Breast epithelium (tissue), 4 donors: ENCODE measurements around the gene CD44. TPM values are rescaled to one million over a fixed set of nuclear protein-coding genes. Genes with fewer than 3 reads are reported as not detected.

Experiments used
- DNase-seq, 2 donors: peaks; one replicate each; pipeline ENCODE4 v3.0.0-alpha.2; 2019; ENCODE audit warnings: low spot score in 2 of 2
- H3K27ac ChIP-seq, 2 donors: fragments of 200-600 bp; sonication (generic) in 1 of 2; one replicate each; pipeline ENCODE4 v1.5.1; 2016 to 2019; ENCODE audit warnings: mild to moderate bottlenecking in 1 of 2
- H3K27me3 ChIP-seq, 2 donors: fragments of 200-600 bp; sonication (generic) in 1 of 2; one replicate each; pipeline versions ENCODE4 v1.5.1 to v1.6.0; 2017 to 2019; ENCODE audit warnings: control low read depth in 1 of 2, mild to moderate bottlenecking in 1 of 2
- H3K36me3 ChIP-seq: fragments of 200-600 bp; one replicate; pipeline ENCODE4 v1.5.1; 2019
- H3K4me1 ChIP-seq, 2 donors: fragments of 200-600 bp; sonication (generic); one replicate each; pipeline ENCODE4 v1.5.1; 2016 to 2019; ENCODE audit warnings: control low read depth in 1 of 2
- H3K4me3 ChIP-seq, 3 donors: fragments of 200-600 bp; sonication (generic); 1 replicate in 2 of 3; 2 replicates in 1 of 3; pipeline ENCODE4 v1.5.1; 2016 to 2019; ENCODE audit warnings: mild to moderate bottlenecking in 3 of 3, moderate library complexity in 2 of 3
- H3K9me3 ChIP-seq, 2 donors: fragments of 200-600 bp; sonication (generic) in 1 of 2; one replicate each; pipeline ENCODE4 v1.5.1; 2016 to 2019; ENCODE audit warnings: control low read depth in 1 of 2
- POLR2A ChIP-seq: fragments of 450-650 bp; IDR thresholded peaks from one replicate; pipeline ENCODE4 v1.6.1; 2016; ENCODE audit warnings: antibody characterized with exemption, mild to moderate bottlenecking, moderate library complexity
- POLR2AphosphoS5 ChIP-seq, 3 donors: sonication (generic); formaldehyde crosslinking; IDR thresholded peaks; one replicate each; pipeline ENCODE4 v1.6.1; 2017; ENCODE audit warnings: antibody characterized with exemption in 3 of 3
- intact Hi-C: fragments of 100-400 bp; cut with DNase I; formaldehyde crosslinking; loops from one replicate; pipeline ENCODE4 v1.15.1; 2023; ENCODE audit warnings: low total_unique reads
- total RNA-seq, 3 donors: library from RNA; depleted of rRNA; stranded (reverse); fragments of >200 nt; gene quantifications; one replicate each; pipeline ENCODE4 v1.1.0, GENCODE V29; 2016
- TF ChIP-seq, protein P1 (sequence below), 3 donors: fragments of 450-650 bp; IDR thresholded peaks; one replicate each; pipeline ENCODE4 v1.5.1; 2016 to 2017; ENCODE audit warnings: antibody characterized with exemption in 3 of 3, mild to moderate bottlenecking in 3 of 3, moderate library complexity in 3 of 3

CD44 gene
- total RNA-seq, 3 donors from 2014 or later, result 255 to 348 (median 269) TPM

- no peak for DNase-seq
- intact Hi-C loops, result no loop called here
- H3K27me3 ChIP-seq, result no peaks in the 10 kb centered on the region
- no peaks in the 10 kb centered on the region for H3K4me1 ChIP-seq
- H3K27ac ChIP-seq, result peak overlapping the region; percentile 34 to 83
- no peaks in the 10 kb centered on the region for H3K36me3 ChIP-seq
- H3K4me3 ChIP-seq, result peak overlapping the region in 1 of 3 donors; percentile 0
- TF ChIP-seq POLR2A (no peak), POLR2AphosphoS5 (IDR thresholded peaks at IDR 0.05) (no peak)
- TF ChIP-seq, protein P1, sequence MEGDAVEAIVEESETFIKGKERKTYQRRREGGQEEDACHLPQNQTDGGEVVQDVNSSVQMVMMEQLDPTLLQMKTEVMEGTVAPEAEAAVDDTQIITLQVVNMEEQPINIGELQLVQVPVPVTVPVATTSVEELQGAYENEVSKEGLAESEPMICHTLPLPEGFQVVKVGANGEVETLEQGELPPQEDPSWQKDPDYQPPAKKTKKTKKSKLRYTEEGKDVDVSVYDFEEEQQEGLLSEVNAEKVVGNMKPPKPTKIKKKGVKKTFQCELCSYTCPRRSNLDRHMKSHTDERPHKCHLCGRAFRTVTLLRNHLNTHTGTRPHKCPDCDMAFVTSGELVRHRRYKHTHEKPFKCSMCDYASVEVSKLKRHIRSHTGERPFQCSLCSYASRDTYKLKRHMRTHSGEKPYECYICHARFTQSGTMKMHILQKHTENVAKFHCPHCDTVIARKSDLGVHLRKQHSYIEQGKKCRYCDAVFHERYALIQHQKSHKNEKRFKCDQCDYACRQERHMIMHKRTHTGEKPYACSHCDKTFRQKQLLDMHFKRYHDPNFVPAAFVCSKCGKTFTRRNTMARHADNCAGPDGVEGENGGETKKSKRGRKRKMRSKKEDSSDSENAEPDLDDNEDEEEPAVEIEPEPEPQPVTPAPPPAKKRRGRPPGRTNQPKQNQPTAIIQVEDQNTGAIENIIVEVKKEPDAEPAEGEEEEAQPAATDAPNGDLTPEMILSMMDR (IDR thresholded peaks at IDR 0.05), result no peak
- H3K9me3 ChIP-seq, result no peaks in the 10 kb centered on the region
These were observed 19.1 kb downstream of the CD44 start for GRCh38 chr11:35157814-35158700.

GRCh38 chr11:35158701-35159510 is 19.9 kb downstream of the CD44 start:
- Histone ChIP-seq H3K27me3 (no peaks in the 10 kb centered on the region), H3K27ac (peak overlapping the region; percentile 34 to 83), H3K9me3 (no peaks in the 10 kb centered on the region), H3K4me1 (no peaks in the 10 kb centered on the region), H3K4me3 (peak overlapping the region in 1 of 3 donors; percentile 0), H3K36me3 (no peaks in the 10 kb centered on the region)
- DNase-seq, result peak in 1 of 2 donors; percentile 68
- TF ChIP-seq POLR2AphosphoS5 (IDR thresholded peaks at IDR 0.05), result peak; percentile 66 to 97 (median 74)
- no peak for TF ChIP-seq POLR2A
- intact Hi-C loops, result no loop called here

GRCh38 chr11:35160246-35160824 is 21.4 kb downstream of the CD44 start:
- intact Hi-C loops, result no loop called here
- H3K9me3 ChIP-seq, result no peaks in the 10 kb centered on the region
- peak overlapping the region; percentile 6 to 83 for H3K27ac ChIP-seq
- no peaks in the 10 kb centered on the region for H3K4me1 ChIP-seq
- no peak overlapping the region for H3K4me3 ChIP-seq
- TF ChIP-seq, protein P1 (IDR thresholded peaks at IDR 0.05), result no peak
- no peak for TF ChIP-seq POLR2A
- no peak for TF ChIP-seq POLR2AphosphoS5 (IDR thresholded peaks at IDR 0.05)
- no peaks in the 10 kb centered on the region for H3K36me3 ChIP-seq
- no peaks in the 10 kb centered on the region for H3K27me3 ChIP-seq
- no peak for DNase-seq

- H3K36me3 ChIP-seq, result no peaks in the 10 kb centered on the region
- DNase-seq, result no peak
- intact Hi-C loops, result no loop called here
- H3K27me3 ChIP-seq, result no peaks in the 10 kb centered on the region
- H3K4me1 ChIP-seq, result peaks cover 0 to under 1% of the 10 kb centered on the region in 2 donors
- no peak overlapping the region for H3K4me3 ChIP-seq
- H3K27ac ChIP-seq, result peak overlapping the region in 1 of 2 donors; percentile 83
- TF ChIP-seq POLR2A (no peak), POLR2AphosphoS5 (IDR thresholded peaks at IDR 0.05) (no peak)
- TF ChIP-seq, protein P1 (IDR thresholded peaks at IDR 0.05), result no peak
- H3K9me3 ChIP-seq, result no peaks in the 10 kb centered on the region
These were observed 22.1 kb downstream of the CD44 start for GRCh38 chr11:35160902-35161597.

GRCh38 chr11:35162745-35163144 is 23.8 kb downstream of the CD44 start:
- Histone ChIP-seq H3K4me1 (peaks cover 13% of the 10 kb centered on the region in 2 donors), H3K9me3 (no peaks in the 10 kb centered on the region), H3K27me3 (no peaks in the 10 kb centered on the region), H3K4me3 (no peak overlapping the region), H3K27ac (peak overlapping the region; percentile 5 to 41), H3K36me3 (no peaks in the 10 kb centered on the region)
- TF ChIP-seq POLR2AphosphoS5 (IDR thresholded peaks at IDR 0.05), result no peak
- TF ChIP-seq, protein P1 (IDR thresholded peaks at IDR 0.05), result no peak
- TF ChIP-seq POLR2A, result no peak
- intact Hi-C loops, result no loop called here
- no peak for DNase-seq
